GM12878 (cell line): ENCODE measurements around the gene ANKRD13A. TPM values are rescaled to one million over a fixed set of nuclear protein-coding genes. Genes with fewer than 3 reads are reported as not detected.

Experiments
- ATAC-seq: fragments of 200-7000 bp; cut with Tn5 transposase; 3 replicates; pipeline ENCODE4 v1.9.1; 2020; ENCODE audit warnings: mild to moderate bottlenecking, moderate library complexity
- BruUV-seq: library from RNA; stranded (reverse); fragments of 400-500 nt; replicated peaks from 2 replicates; lab custom pipeline; 2021; lab: Mats Ljungman, UMichigan
- CTCF ChIA-PET: fragments of 300-600 bp; sonication (Branson Sonifier 250); formaldehyde crosslinking; extraction: SDS; loops from one replicate; lab custom pipeline; 2021; ENCODE audit warnings: inconsistent platforms; lab: Yijun Ruan, JAX
- POLR2A ChIA-PET: fragments of 350-600 bp; formaldehyde crosslinking; extraction: SDS; loops from one replicate; lab custom pipeline; 2021; ENCODE audit warnings: inconsistent platforms; lab: Charles Lee
- RAD21 ChIA-PET: fragments of 300-600 bp; sonication (Branson Sonifier 250); formaldehyde crosslinking; loops from one replicate; lab custom pipeline; 2023; ENCODE audit warnings: antibody characterized with exemption; ENCODE audit not compliant: unreplicated experiment; lab: Charles Lee
- SMC1A ChIA-PET: fragments of 300-600 bp; sonication (Branson Sonifier 250); formaldehyde crosslinking; loops from one replicate; lab custom pipeline; 2023; ENCODE audit not compliant: unreplicated experiment, uncharacterized antibody; lab: Charles Lee
- DNase-seq: peaks from one replicate; pipeline ENCODE4 v3.0.0-alpha.2; 2011; ENCODE audit warnings: low read depth, low spot score
- FAIRE-seq: peaks from 3 replicates; lab custom pipeline; 2011; peaks lifted over from hg19 to GRCh38; lab: Jason Lieb, UNC
- H2AFZ ChIP-seq: 2 replicates; pipeline ENCODE4 v1.6.0; 2011; ENCODE audit warnings: low read depth, low read length, control low read depth; ENCODE audit not compliant: control insufficient read depth
- H3K27ac ChIP-seq: 2 replicates; pipeline ENCODE4 v1.5.1; 2011; ENCODE audit warnings: control low read depth; ENCODE audit not compliant: control insufficient read depth, insufficient read depth
- H3K27me3 ChIP-seq, 2 experiments: replicated peaks in 1 of 2; 2 replicates each; pipeline versions ENCODE4 v1.6.0 to v1.6.1; 2011; ENCODE audit warnings: low read length in 1 of 2; ENCODE audit not compliant: control insufficient read depth in 2 of 2, insufficient read depth in 2 of 2
- H3K36me3 ChIP-seq, 2 experiments: 2 replicates each; pipeline ENCODE4 v1.5.1; 2011; ENCODE audit warnings: low read length in 1 of 2; ENCODE audit not compliant: control insufficient read depth in 2 of 2, insufficient read depth in 2 of 2
- H3K4me1 ChIP-seq: 2 replicates; pipeline ENCODE4 v1.6.1; 2011; ENCODE audit warnings: mild to moderate bottlenecking, low read length, moderate library complexity, mixed read lengths; ENCODE audit not compliant: control insufficient read depth, insufficient read depth
- H3K4me2 ChIP-seq: 2 replicates; pipeline ENCODE4 v1.6.0; 2011; ENCODE audit warnings: control low read depth; ENCODE audit not compliant: control insufficient read depth, insufficient read depth
- H3K4me3 ChIP-seq: fragments of 200-600 bp; sonication (generic); 2 replicates; pipeline ENCODE4 v1.5.1; 2016
- H3K79me2 ChIP-seq: 2 replicates; pipeline ENCODE4 v1.6.0; 2011; ENCODE audit warnings: low read length; ENCODE audit not compliant: control insufficient read depth, insufficient read depth
- H3K9ac ChIP-seq: 2 replicates; pipeline ENCODE4 v1.8.0; 2011; ENCODE audit warnings: low read length, control low read depth, mixed read lengths; ENCODE audit not compliant: control insufficient read depth, insufficient read depth
- H3K9me3 ChIP-seq: replicated peaks from 3 replicates; pipeline ENCODE4 v1.5.1; 2011; ENCODE audit warnings: mild to moderate bottlenecking, low read length; ENCODE audit not compliant: control insufficient read depth, insufficient read depth
- H4K20me1 ChIP-seq: 2 replicates; pipeline ENCODE4 v1.6.0; 2011; ENCODE audit not compliant: control insufficient read depth, insufficient read depth
- CHD4 ChIP-seq: fragments of 200-600 bp; sonication (generic); IDR thresholded peaks from 2 replicates; pipeline ENCODE4 v1.6.1; 2016; ENCODE audit warnings: mild to moderate bottlenecking
- ESRRA ChIP-seq: IDR thresholded peaks from 2 replicates; pipeline ENCODE4 v1.6.1; 2012; ENCODE audit warnings: mild to moderate bottlenecking, low read length, improper control_type of control experiment
- GABPA ChIP-seq: IDR thresholded peaks from 2 replicates; pipeline ENCODE4 v1.6.1; 2014; ENCODE audit warnings: antibody characterized with exemption, low read depth, mild to moderate bottlenecking, inconsistent platforms
- NFXL1 ChIP-seq: fragments of 450-650 bp; IDR thresholded peaks from 2 replicates; pipeline ENCODE4 v1.6.1; 2017; ENCODE audit warnings: antibody characterized with exemption, mild to moderate bottlenecking, borderline replicate concordance
- NR2F1 ChIP-seq: fragments of 450-650 bp; conservative IDR thresholded peaks from 2 replicates; pipeline ENCODE4 v1.6.1; 2017; ENCODE audit warnings: mild to moderate bottlenecking
- PML ChIP-seq: IDR thresholded peaks from 2 replicates; pipeline ENCODE4 v1.6.1; 2012; ENCODE audit warnings: low read length, inconsistent platforms
- POLR2AphosphoS2 ChIP-seq: IDR thresholded peaks from 2 replicates; pipeline ENCODE4 v1.6.1; 2011; ENCODE audit warnings: low read depth, mild to moderate bottlenecking, low read length, improper control_type of control experiment, moderate library complexity
- RFX5 ChIP-seq: IDR thresholded peaks from 2 replicates; pipeline ENCODE4 v1.6.1; 2011; ENCODE audit warnings: low read depth, low read length, improper control_type of control experiment
- YY1 ChIP-seq: IDR thresholded peaks from 2 replicates; pipeline ENCODE4 v1.6.1; 2011; ENCODE audit warnings: low read depth, mild to moderate bottlenecking, low read length
- ZBTB40 ChIP-seq: fragments of 450-650 bp; IDR thresholded peaks from 2 replicates; pipeline ENCODE4 v1.6.1; 2016; ENCODE audit warnings: mild to moderate bottlenecking, moderate library complexity, borderline replicate concordance
- ZNF384 ChIP-seq: IDR thresholded peaks from 2 replicates; pipeline ENCODE4 v1.6.1; 2012; ENCODE audit warnings: low read depth, mild to moderate bottlenecking, low read length, improper control_type of control experiment, borderline replicate concordance
- ZNF622 ChIP-seq: fragments of 450-650 bp; IDR thresholded peaks from 2 replicates; pipeline ENCODE4 v1.6.1; 2017; ENCODE audit warnings: mild to moderate bottlenecking, inconsistent platforms
- WGBS: methylation state at CpG from one replicate; pipeline ENCODE4 v1.1.6; 2016; ENCODE audit warnings: low lambda C conversion rate; ENCODE audit not compliant: insufficient replicate concordance, insufficient coverage; ENCODE audit errors: missing lambda C conversion rate; 5-methylcytosine and 5-hydroxymethylcytosine counted together
- in situ Hi-C: fragments of 300-500 bp; cut with MboI; formaldehyde crosslinking; loops from 9 replicates; pipeline ENCODE4 v1.14.3; 2018; ENCODE audit warnings: mixed read lengths
- intact Hi-C: fragments of 100-400 bp; cut with micrococcal nuclease; formaldehyde crosslinking; loops from one replicate; pipeline ENCODE4 v1.14.2; 2022; ENCODE audit not compliant: unreplicated experiment
- polyA plus RNA-seq, 11 experiments: library from polyadenylated mRNA; depleted of rRNA in 4 of 11; unstranded in 6 of 11; stranded (reverse) in 5 of 11; fragments of >200 nt; fragmentation: Nextera tagmentation in 4 of 11; fragmentation: Illumina TruSeq in 1 of 11; extraction: Ambion mirVana in 4 of 11; extraction: Trizol in 1 of 11; gene quantifications; 1 replicate in 1 of 11; 2 replicates in 10 of 11; pipeline versions ENCODE4 v1.2.1 to v1.2.3, GENCODE V29; 2011 to 2016; ENCODE audit warnings: inconsistent platforms in 2 of 11, missing spikeins in 2 of 11, low read depth in 1 of 11
- total RNA-seq, 4 experiments: library from RNA; depleted of rRNA in 3 of 4; stranded (reverse); fragments of >200 nt in 3 of 4; fragmentation: Illumina TruSeq in 1 of 4; extraction: Trizol in 1 of 4; gene quantifications; 2 replicates each; pipeline versions ENCODE4 v1.2.1 to v1.2.3, GENCODE V29; 2013 to 2021
- TF ChIP-seq, protein P1 (sequence below): fragments of 450-650 bp; IDR thresholded peaks from 2 replicates; pipeline ENCODE4 v1.6.1; 2017; ENCODE audit warnings: low read depth, mild to moderate bottlenecking, moderate library complexity
- TF ChIP-seq, protein P2 (sequence below): fragments of 450-650 bp; IDR thresholded peaks from 2 replicates; pipeline ENCODE4 v1.6.1; 2018; ENCODE audit warnings: mild to moderate bottlenecking, low read depth, moderate library complexity; ENCODE audit not compliant: partially characterized antibody

The ANKRD13A gene
- total and polyA plus RNA-seq, 10 of the 15 experiments (the other 5 are each of a cell fraction or from before 2014, with no cell fraction given) = 10.2 to 93.4 (median 76.5) TPM

- Histone ChIP-seq H3K9ac (peak overlapping the region; percentile 89; the same call in 1 of the 2 replicates), H3K4me3 (peak overlapping the region; percentile 49; the same call in 1 of the 2 replicates), H3K4me2 (peak overlapping the region; percentile 99), H3K4me1 (peaks cover 6% of the 10 kb centered on the region; the same call in 1 of the 2 replicates), H2AFZ (peak overlapping the region; percentile 97), H3K27ac (peak overlapping the region; percentile 87), H3K27me3 (no peaks in the 10 kb centered on the region), H3K36me3 (peaks cover 0 to 6% of the 10 kb centered on the region in 2 experiments; a peak in 1 of 4 replicates), H3K79me2 (peaks cover 67% of the 10 kb centered on the region), H4K20me1 (no peaks in the 10 kb centered on the region), H3K9me3 (no peaks in the 10 kb centered on the region)
- ChIA-PET POLR2A (interaction anchor here (0.6 to 4.6 kb wide), 3 partner anchors 8 to 56 kb away, joined by 4 to 40 read pairs (median 6); no protein-coding TSS in a partner anchor), CTCF (interaction anchor here (1.0 kb wide), 1 partner anchor 15 kb away, joined by 3 read pairs; no protein-coding TSS in a partner anchor), SMC1A (interaction anchor here (1.1 to 3.7 kb wide), 2 partner anchors 15 to 49 kb away, joined by 3 to 32 read pairs; no protein-coding TSS in a partner anchor), RAD21 (no interaction called here)
- in situ Hi-C loops = no loop called here
- ATAC-seq (no peak), FAIRE-seq (no peak), DNase-seq (no peak)
- 47% methylated on average over 2 of the region's 2 CpGs for WGBS
- intact Hi-C loops = loop anchor here (2.0 kb wide), 1 partner anchor 52 kb away; the partner anchor contains the start of gene C12orf76
- no TSS peak for BruUV-seq
- no peak for TF ChIP-seq CHD4
- TF ChIP-seq ESRRA = no peak
- no peak for TF ChIP-seq GABPA
- no peak for TF ChIP-seq YY1
- no peak for TF ChIP-seq POLR2AphosphoS2
- TF ChIP-seq, protein P1, sequence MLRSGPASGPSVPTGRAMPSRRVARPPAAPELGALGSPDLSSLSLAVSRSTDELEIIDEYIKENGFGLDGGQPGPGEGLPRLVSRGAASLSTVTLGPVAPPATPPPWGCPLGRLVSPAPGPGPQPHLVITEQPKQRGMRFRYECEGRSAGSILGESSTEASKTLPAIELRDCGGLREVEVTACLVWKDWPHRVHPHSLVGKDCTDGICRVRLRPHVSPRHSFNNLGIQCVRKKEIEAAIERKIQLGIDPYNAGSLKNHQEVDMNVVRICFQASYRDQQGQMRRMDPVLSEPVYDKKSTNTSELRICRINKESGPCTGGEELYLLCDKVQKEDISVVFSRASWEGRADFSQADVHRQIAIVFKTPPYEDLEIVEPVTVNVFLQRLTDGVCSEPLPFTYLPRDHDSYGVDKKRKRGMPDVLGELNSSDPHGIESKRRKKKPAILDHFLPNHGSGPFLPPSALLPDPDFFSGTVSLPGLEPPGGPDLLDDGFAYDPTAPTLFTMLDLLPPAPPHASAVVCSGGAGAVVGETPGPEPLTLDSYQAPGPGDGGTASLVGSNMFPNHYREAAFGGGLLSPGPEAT = 0 out of 2 replicates have a peak, but pooled peaks have one; percentile 20
- no peak for TF ChIP-seq NFXL1
- TF ChIP-seq ZNF384 = no peak
- TF ChIP-seq, protein P2, sequence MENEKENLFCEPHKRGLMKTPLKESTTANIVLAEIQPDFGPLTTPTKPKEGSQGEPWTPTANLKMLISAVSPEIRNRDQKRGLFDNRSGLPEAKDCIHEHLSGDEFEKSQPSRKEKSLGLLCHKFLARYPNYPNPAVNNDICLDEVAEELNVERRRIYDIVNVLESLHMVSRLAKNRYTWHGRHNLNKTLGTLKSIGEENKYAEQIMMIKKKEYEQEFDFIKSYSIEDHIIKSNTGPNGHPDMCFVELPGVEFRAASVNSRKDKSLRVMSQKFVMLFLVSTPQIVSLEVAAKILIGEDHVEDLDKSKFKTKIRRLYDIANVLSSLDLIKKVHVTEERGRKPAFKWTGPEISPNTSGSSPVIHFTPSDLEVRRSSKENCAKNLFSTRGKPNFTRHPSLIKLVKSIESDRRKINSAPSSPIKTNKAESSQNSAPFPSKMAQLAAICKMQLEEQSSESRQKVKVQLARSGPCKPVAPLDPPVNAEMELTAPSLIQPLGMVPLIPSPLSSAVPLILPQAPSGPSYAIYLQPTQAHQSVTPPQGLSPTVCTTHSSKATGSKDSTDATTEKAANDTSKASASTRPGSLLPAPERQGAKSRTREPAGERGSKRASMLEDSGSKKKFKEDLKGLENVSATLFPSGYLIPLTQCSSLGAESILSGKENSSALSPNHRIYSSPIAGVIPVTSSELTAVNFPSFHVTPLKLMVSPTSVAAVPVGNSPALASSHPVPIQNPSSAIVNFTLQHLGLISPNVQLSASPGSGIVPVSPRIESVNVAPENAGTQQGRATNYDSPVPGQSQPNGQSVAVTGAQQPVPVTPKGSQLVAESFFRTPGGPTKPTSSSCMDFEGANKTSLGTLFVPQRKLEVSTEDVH = no peak
- TF ChIP-seq ZBTB40 = 0 out of 2 replicates have a peak, but pooled peaks have one; percentile 63
- 0 out of 2 replicates have a peak, but pooled peaks have one; percentile 5 for TF ChIP-seq PML
- no peak for TF ChIP-seq ZNF622
- no peak for TF ChIP-seq NR2F1
- TF ChIP-seq RFX5 = no peak
These were observed 2.8 kb upstream of the ANKRD13A start for GRCh38 chr12:109996483-109996853.
